Transverse colon (tissue), 4 donors: ENCODE data around the gene SLC24A4.

Experiments used
- CTCF ChIP-seq, 5 experiments: fragments of 200-600 bp in 3 of 5; fragments of 450-650 bp in 2 of 5; sonication (generic) in 3 of 5; IDR thresholded peaks; 1 replicate in 2 of 5; 2 replicates in 3 of 5; pipeline ENCODE4 v1.5.1; 2016 to 2017; ENCODE audit warnings: antibody characterized with exemption in 5 of 5, inconsistent platforms in 3 of 5, mild to moderate bottlenecking in 2 of 5, moderate library complexity in 1 of 5
- POLR2A ChIP-seq: fragments of 450-650 bp; IDR thresholded peaks from one replicate; pipeline ENCODE4 v1.6.1; 2016; ENCODE audit warnings: antibody characterized with exemption, mild to moderate bottlenecking, moderate library complexity
- POLR2AphosphoS5 ChIP-seq, 3 donors: sonication (generic); formaldehyde crosslinking; IDR thresholded peaks; one replicate each; pipeline ENCODE4 v1.6.1; 2016; ENCODE audit warnings: antibody characterized with exemption in 3 of 3

GRCh38 chr14:92334050-92334449 lies 11.1 kb downstream of the SLC24A4 start:
- TF ChIP-seq CTCF (IDR thresholded peaks at IDR 0.05) (no peak), POLR2A (no peak), POLR2AphosphoS5 (IDR thresholded peaks at IDR 0.05) (no peak)
